ENCODE results near the gene KDM2A.

Gene KDM2A

GRCh38 chr11:67303132-67303834 lies 184.2 kb downstream of the KDM2A start, which contains the start of gene SSH3:
Gene SSH3, plus strand, starts transcription at chr11:67303530. Its CDS starts 96 bp downstream, at chr11:67303626.
- no peak for DNase-seq (ENCODE audit: low read depth)

- DNase-seq (ENCODE audit: low read depth), result no peak
These were observed 184.9 kb downstream of the KDM2A start for GRCh38 chr11:67303835-67304411.

GRCh38 chr11:67304511-67305113 lies 185.5 kb downstream of the KDM2A start:
- no peak for DNase-seq (ENCODE audit: low read depth)

DNA sequence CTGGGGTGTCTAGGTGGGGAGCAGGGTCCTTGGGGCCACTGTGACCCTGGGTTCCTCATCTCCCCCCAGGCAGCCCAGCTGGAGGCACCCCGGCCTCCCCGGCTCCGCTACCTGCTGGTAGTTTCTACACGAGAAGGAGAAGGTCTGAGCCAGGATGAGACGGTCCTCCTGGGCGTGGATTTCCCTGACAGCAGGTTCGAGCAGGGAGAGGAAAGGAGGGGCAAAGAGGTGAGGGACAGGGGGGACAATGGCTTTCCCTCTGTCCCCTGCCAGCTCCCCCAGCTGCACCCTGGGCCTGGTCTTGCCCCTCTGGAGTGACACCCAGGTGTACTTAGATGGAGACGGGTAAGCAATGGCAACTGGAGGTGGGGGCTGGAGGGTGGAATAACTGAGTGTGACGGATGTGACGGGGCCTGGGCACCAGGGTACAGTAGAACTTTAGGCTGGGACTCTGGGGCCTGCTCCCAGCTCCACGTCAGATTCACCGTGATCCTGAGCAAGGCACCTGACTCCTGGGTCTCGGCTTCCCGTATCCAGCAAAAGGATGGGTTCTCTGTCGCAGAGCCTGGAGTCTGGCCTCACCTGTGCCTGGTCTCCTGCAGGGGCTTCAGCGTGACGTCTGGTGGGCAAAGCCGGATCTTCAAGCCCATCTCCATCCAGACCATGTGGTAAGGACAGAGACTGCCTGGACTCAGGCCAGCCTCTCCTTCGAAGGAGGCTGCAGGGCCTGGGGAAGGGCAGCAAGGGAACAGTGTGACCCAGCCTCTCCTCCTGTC lies 187.9 kb downstream of the KDM2A start:
- DNase-seq (ENCODE audit: low read depth), result no peak

DNA sequence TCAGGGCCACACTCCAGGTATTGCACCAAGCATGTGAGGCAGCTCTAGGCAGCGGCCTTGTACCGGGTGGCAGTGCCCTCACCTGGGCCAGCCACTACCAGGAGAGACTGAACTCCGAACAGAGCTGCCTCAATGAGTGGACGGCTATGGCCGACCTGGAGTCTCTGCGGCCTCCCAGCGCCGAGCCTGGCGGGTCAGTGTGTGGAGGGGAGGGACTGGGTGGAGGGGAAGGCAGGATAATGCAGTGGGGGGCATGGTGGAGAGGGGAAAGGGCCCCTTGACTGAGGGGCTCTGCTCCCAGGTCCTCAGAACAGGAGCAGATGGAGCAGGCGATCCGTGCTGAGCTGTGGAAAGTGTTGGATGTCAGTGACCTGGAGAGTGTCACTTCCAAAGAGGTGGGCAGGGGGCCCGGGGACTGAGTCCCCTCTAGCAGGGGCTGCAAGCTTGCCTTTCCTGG lies 188.5 kb downstream of the KDM2A start:
- DNase-seq (ENCODE audit: low read depth), result no peak
